Vagina (tissue), 2 donors: ENCODE data around the gene RPL27A.

Experiments used
- POLR2A ChIP-seq, 2 donors: fragments of 450-650 bp; IDR thresholded peaks; one replicate each; pipeline ENCODE4 v1.6.1; 2017; ENCODE audit warnings: antibody characterized with exemption in 2 of 2, mild to moderate bottlenecking in 2 of 2, moderate library complexity in 2 of 2
- POLR2AphosphoS5 ChIP-seq, 2 donors: sonication (generic); formaldehyde crosslinking; IDR thresholded peaks; one replicate each; pipeline ENCODE4 v1.9.0; 2017; ENCODE audit warnings: antibody characterized with exemption in 2 of 2, mild to moderate bottlenecking in 2 of 2, low read depth in 1 of 2; ENCODE audit not compliant: insufficient read depth in 1 of 2
- TF ChIP-seq, protein P1 (sequence below), 3 experiments: fragments of 450-650 bp in 2 of 3; fragments of 200-600 bp in 1 of 3; sonication (generic) in 1 of 3; IDR thresholded peaks; one replicate each; pipeline ENCODE4 v1.5.1; 2017 to 2019; ENCODE audit warnings: antibody characterized with exemption in 3 of 3, mild to moderate bottlenecking in 2 of 3, moderate library complexity in 2 of 3

- TF ChIP-seq POLR2A (IDR thresholded peaks at IDR 0.05) (no peak), POLR2AphosphoS5 (IDR thresholded peaks at IDR 0.05; ENCODE audit: insufficient read depth in 1 of 2, low read depth in 1 of 2) (no peak)
- TF ChIP-seq, protein P1, sequence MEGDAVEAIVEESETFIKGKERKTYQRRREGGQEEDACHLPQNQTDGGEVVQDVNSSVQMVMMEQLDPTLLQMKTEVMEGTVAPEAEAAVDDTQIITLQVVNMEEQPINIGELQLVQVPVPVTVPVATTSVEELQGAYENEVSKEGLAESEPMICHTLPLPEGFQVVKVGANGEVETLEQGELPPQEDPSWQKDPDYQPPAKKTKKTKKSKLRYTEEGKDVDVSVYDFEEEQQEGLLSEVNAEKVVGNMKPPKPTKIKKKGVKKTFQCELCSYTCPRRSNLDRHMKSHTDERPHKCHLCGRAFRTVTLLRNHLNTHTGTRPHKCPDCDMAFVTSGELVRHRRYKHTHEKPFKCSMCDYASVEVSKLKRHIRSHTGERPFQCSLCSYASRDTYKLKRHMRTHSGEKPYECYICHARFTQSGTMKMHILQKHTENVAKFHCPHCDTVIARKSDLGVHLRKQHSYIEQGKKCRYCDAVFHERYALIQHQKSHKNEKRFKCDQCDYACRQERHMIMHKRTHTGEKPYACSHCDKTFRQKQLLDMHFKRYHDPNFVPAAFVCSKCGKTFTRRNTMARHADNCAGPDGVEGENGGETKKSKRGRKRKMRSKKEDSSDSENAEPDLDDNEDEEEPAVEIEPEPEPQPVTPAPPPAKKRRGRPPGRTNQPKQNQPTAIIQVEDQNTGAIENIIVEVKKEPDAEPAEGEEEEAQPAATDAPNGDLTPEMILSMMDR (IDR thresholded peaks at IDR 0.05): no peak
Observed at GRCh38 chr11:8685820-8686219, 3.2 kb downstream of the RPL27A start.
